ENCODE measurements around the gene SIL1.
"Not testable (repeated sequence)": the region's sequence is repeated elsewhere in the genome, so short reads cannot be mapped to it uniquely, and the experiment has no call there.

SIL1 gene

GRCh38 chr5:138926257-138926656, 271.9 kb downstream of the SIL1 start:
- no peak for DNase-seq (ENCODE audit: low spot score)

DNA sequence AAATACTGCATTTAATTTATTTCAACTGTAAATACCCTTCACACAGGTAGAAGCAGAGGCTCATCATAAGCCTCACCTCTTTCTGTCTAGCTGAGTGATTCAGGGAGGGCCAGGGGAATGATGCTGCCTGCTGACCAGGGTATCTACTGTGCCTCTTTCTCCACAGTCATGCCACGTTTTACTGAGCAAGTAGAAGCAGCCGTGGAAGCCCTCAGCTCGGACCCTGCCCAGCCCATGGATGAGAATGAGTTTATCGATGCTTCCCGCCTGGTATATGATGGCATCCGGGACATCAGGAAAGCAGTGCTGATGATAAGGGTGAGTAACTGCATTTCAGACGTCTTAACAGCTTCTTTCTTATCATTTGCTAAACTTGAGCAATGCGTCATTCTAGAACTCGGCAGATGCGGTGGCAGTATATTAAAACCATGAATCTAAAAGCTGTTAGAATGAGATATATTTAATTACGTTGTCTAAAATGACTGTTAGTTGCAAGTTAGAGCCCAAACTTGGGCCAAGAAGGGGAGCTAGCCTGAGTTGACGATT, 273.0 kb downstream of the SIL1 start:
- DNase-seq (ENCODE audit: low spot score) = no peak

- DNase-seq (ENCODE audit: low spot score) = no peak
Measured at GRCh38 chr5:138922494-138922893, 275.7 kb downstream of the SIL1 start.

DNA sequence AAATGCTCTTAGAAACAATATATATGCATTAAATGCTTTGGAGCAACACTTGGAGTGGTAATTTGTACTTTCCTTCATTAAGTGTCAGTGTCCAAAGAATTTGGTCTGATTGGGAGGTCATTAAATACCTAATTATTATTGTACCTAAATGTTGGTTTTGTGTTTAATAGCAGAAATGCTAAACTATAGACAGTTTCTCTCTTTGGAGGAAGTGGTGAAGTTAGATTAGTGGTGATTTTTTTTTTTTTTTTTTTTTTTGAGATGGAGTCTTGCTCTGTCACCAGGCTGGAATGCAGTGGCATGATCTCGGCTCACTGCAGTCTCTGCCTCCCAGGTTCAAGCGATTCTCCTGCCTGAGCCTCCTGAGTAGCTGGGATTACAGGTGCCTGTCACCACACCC, 276.8 kb downstream of the SIL1 start:
- DNase-seq (ENCODE audit: low spot score) = not testable (repeated sequence)

- DNase-seq (ENCODE audit: low spot score) = no peak
Measured at GRCh38 chr5:138920181-138920580, 278.0 kb downstream of the SIL1 start.

DNA sequence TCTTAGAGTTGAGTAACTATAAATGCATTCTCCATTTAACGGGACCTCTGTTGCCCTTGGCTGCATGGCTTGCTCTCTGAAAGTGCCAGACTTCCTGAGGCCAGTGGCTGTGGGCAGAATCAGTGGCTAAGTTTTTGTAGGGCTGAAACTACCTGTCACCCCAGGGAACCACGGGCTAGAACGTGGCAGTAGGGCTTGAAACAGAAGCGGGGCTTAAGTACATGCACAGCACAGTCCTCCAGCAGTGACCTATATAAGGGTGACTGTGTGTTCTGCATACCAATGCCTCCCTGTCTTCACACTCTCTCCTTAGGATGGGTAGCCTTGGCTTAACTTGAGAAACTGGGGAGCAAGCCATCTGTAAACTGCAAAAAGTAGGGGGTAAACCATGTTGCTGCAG, 279.5 kb downstream of the SIL1 start:
- no peak for DNase-seq (ENCODE audit: low spot score)

DNA sequence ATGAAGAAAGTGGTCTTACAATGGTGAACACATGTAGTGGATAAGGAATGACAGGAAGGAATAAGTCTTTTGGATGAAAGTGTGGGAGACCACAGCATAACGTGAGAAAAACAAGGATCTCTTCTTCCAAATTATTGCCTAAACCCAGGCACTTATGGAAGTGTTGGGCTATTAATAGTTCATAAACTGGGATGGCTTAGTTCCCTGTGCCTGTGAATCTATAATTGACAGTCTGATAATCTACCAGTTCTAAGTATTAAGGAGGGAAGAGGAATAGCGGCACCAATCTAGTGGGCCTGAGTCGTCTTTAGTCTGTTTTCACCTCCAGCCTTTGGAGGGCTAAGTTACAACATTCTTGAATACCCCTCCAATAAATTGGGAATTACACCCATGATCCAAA, 283.8 kb downstream of the SIL1 start:
- no peak for DNase-seq (ENCODE audit: low spot score)

- DNase-seq (ENCODE audit: low spot score) = no peak
Measured at GRCh38 chr5:138913773-138914172, 284.4 kb downstream of the SIL1 start.

DNA sequence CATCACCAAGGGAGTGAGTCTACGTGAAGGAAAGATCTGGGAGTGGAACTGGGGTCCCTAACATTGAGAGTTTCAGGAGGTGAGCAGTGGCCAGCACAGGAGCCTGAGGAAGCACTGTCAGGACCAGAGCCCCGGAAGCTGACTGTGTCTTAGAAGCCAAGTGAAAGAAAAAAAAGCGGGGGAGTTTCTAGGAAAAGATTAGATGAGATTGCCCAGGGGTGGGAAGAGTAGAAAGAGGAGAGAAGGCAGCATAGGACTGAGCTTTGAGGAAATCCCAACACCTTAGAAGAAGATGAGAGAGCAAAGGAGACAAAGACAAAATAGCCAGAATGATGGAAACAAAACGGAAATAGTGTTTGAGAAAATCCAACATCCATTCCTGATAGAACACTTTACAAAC, 286.1 kb downstream of the SIL1 start:
- DNase-seq (ENCODE audit: low spot score) = no peak

GRCh38 chr5:138911441-138911840, 286.7 kb downstream of the SIL1 start:
- DNase-seq (ENCODE audit: low spot score) = no peak

DNA sequence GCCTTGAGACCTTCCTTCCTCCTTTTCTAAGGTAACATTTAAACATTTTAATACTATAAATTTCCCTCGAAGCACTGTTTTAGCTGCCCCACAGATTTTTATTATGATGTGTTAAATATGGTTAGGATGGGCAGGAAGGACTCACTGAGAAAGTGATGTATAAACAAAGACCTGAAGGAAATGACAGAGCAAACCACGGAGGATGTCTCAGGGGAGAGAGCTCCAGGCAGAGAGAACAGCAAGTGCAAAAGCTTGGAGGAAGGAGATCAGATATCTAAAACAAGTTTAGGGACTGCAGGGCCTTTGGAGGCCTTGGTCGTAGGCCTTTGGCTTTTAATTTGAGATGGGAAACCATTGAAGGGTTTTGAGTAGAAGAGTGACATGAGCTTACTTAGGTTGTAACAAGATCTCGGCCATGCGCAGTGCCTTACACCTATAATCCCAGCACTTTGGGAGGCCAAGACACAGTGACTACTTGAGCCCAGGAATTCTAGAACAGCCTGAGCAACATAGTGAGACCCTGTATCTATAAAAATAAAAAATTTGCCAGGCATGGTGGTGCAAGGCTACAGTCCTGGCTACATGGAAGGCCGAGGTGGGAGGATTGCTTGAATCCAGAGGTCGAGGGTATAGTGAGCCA, 287.5 kb downstream of the SIL1 start:
- no peak for DNase-seq (ENCODE audit: low spot score)

DNA sequence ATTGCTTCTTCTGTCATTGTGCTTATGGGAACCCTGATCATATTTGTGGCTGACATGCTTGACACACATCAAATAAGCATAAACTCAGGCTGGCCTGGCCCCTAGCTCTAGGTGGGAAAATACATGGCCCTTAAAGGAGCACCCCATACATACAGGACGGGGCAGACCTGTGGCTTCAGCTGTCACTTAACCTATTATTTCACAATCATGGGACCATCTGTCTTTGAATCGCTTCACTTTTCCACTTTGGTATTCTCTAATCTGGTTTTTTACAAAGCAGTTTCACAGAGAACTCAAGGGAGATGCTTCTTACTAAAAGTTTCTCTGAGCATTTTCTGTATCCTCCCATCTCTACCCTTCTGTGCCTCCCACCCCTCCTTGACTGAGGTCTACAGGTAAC, 288.4 kb downstream of the SIL1 start:
- DNase-seq (ENCODE audit: low spot score) = no peak

GRCh38 chr5:138905541-138905940, 292.6 kb downstream of the SIL1 start:
- DNase-seq (ENCODE audit: low spot score) = no peak

DNA sequence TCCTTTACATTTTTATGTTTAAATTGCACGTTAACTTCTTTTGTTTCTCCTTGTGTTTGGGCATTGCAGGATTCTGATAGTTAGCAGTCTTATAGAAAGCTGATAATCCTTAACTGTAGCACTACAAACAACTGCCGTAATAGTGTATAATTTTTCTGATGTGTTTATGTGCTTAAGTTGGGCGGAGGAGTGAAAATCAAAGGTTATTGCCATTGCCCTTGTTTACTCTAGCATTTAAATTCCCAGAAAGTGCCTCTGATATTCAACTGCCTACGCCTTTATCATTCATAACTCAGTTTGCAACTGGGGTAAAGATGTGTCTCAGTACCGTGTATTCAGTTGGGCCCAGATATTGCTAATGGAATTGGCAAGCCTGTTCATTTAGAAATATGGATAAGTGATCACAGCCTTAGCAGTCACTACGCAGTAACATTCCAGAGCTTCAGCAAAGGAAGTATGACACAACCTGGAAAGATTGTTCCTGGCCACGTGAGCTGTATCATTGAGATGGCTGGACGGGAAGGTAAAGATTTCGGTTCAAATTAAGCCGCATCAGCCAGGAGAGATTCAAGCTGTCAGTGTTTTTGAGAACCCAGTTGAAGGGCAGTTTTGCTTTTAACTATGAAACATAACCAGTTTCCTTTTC, 294.9 kb downstream of the SIL1 start:
- DNase-seq (ENCODE audit: low spot score) = no peak

GRCh38 chr5:138901716-138902115, 296.5 kb downstream of the SIL1 start:
- no peak for DNase-seq (ENCODE audit: low spot score)

DNA sequence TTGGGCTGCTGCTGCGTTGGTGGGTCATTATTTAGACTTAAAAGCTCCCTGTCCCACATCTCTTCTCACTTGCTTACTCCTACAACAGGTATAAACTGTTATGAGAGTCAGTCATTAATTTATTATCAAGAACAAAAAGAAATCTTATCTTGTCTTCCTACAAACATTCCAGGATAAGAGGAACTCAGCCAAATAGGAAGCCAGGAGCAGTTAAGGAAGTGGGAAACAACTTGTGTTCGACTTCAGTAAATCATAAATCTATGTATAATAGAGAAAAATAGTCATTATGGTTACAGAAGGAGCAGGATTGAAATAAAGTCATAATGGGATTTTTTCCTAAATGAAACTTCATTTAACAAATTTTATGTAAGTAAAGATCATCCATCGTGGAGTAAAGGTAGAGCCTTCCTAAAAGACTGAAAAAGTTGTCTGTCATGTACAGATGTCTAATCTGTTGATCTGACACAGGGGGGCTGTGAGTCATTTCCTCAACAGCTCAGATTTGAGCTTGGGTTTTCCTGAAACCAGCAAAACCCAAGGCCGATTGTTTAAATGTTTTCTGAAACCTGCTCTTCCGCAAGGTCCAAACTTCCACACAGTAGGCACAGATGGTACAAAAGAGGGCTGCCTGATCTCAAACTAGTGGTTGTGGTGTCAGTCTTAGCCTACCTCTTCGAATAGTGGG, 297.7 kb downstream of the SIL1 start:
- no peak for DNase-seq (ENCODE audit: low spot score)

GRCh38 chr5:138898742-138899141, 299.4 kb downstream of the SIL1 start:
- DNase-seq (ENCODE audit: low spot score) = no peak

DNA sequence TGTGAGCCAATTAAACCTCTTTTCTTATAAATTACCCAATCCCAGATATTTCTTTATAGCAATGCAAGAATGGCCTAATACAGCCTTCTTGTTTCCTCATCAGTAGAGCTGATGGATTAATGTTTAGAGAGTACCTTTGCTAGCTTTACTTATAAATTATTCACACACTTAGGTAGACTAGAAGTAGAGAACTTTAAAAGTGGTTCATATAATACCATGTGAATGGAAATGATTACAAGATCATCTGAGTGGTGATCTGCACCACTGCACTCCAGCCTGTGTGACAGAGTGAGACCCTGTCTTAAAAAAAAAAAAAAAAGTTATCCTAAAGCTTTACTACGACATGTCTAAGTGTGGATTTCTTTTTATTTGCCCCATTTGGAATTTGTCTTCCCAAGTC, 299.9 kb downstream of the SIL1 start:
- no peak for DNase-seq (ENCODE audit: low spot score)

Small RNA genes within 50 kb of the gene (small RNA-seq; reads per million reads assigned to genes)
- gene RNU6-572P = 0 reads per million in 2 experiments
